HL-60 (cell line): ENCODE data around the gene SOST.

Experiments
- DNase-seq, 2 experiments: peaks; one replicate each; pipeline ENCODE4 v3.0.0-alpha.2; 2010 to 2020; ENCODE audit warnings: low read depth in 1 of 2, low spot score in 1 of 2
- H3K27ac ChIP-seq: fragments of 250-450 bp; sonication (Bioruptor Pico); replicated peaks from 2 replicates; pipeline ENCODE4 v1.5.1; 2020; ENCODE audit warnings: mild to moderate bottlenecking, moderate library complexity
- H3K27me3 ChIP-seq: fragments of 250-450 bp; sonication (Bioruptor Pico); 2 replicates; pipeline ENCODE4 v1.5.1; 2021; ENCODE audit warnings: mild to moderate bottlenecking, moderate library complexity; ENCODE audit not compliant: insufficient read depth, poor library complexity, severe bottlenecking
- H3K4me3 ChIP-seq: replicated peaks from 2 replicates; pipeline ENCODE4 v1.5.1; 2011; ENCODE audit warnings: mild to moderate bottlenecking, control low read depth, low read length; ENCODE audit not compliant: insufficient read depth
- CTCF ChIP-seq: IDR thresholded peaks from one replicate; pipeline ENCODE4 v1.5.1; 2011; ENCODE audit warnings: low read length, control low read depth, inconsistent platforms; ENCODE audit not compliant: insufficient read depth
- GABPA ChIP-seq: IDR thresholded peaks from 2 replicates; pipeline ENCODE4 v1.6.1; 2012; ENCODE audit warnings: low read depth
- POLR2AphosphoS5 ChIP-seq: IDR thresholded peaks from 2 replicates; pipeline ENCODE4 v1.6.1; 2012; ENCODE audit warnings: low read depth
- REST ChIP-seq: IDR thresholded peaks from 2 replicates; pipeline ENCODE4 v1.6.1; 2012; ENCODE audit warnings: low read depth; ENCODE audit not compliant: insufficient replicate concordance
- SPI1 ChIP-seq: IDR thresholded peaks from 2 replicates; pipeline ENCODE4 v1.6.1; 2012; ENCODE audit warnings: low read depth, mild to moderate bottlenecking, borderline replicate concordance

SOST gene

GRCh38 chr17:43767713-43768059 lies 9.1 kb upstream of the SOST start:
- H3K27ac ChIP-seq: peak overlapping the region; percentile 34; the same call in 1 of the 2 replicates
- no peaks in the 10 kb centered on the region for H3K27me3 ChIP-seq
- no peak for DNase-seq
- no peak for TF ChIP-seq GABPA
- TF ChIP-seq POLR2AphosphoS5: no peak
- no peak overlapping the region for H3K4me3 ChIP-seq

GRCh38 chr17:43767053-43767712 lies 8.6 kb upstream of the SOST start:
- TF ChIP-seq GABPA (no peak), SPI1 (peak; percentile 72), POLR2AphosphoS5 (no peak), REST (no peak), CTCF (no peak)
- DNase-seq: no peak
- no peak overlapping the region for H3K4me3 ChIP-seq
- H3K27ac ChIP-seq: 0 out of 2 replicates have a peak overlapping the region, but pooled peaks have one; percentile 34
- H3K27me3 ChIP-seq: no peaks in the 10 kb centered on the region

- H3K27ac ChIP-seq: no peak overlapping the region
- H3K27me3 ChIP-seq: no peaks in the 10 kb centered on the region
- DNase-seq: no peak
- TF ChIP-seq CTCF: peak; percentile 4
- no peak for TF ChIP-seq SPI1
- TF ChIP-seq REST: no peak
- TF ChIP-seq GABPA: no peak
- TF ChIP-seq POLR2AphosphoS5: no peak
- no peak overlapping the region for H3K4me3 ChIP-seq
These were observed 7.9 kb upstream of the SOST start for GRCh38 chr17:43766413-43767052.

- Histone ChIP-seq H3K4me3 (no peak overlapping the region), H3K27ac (no peak overlapping the region), H3K27me3 (peaks cover 22% of the 10 kb centered on the region)
- TF ChIP-seq POLR2AphosphoS5: no peak
- TF ChIP-seq CTCF: peak; percentile 99
- DNase-seq: peak; percentile 71 to 90
These were observed 1.8 kb upstream of the SOST start for GRCh38 chr17:43760254-43760852.
